GM12875 (cell line): ENCODE measurements around the gene GUCY1A1.

Experiments used
- H3K4me3 ChIP-seq: one replicate; pipeline ENCODE4 v1.5.1; 2011; ENCODE audit warnings: low read depth, low read length, control low read depth
- CTCF ChIP-seq: IDR thresholded peaks from 2 replicates; pipeline ENCODE4 v1.5.1; 2011; ENCODE audit warnings: low read depth, mild to moderate bottlenecking, control low read depth, inconsistent platforms, low read length, moderate library complexity, borderline replicate concordance; ENCODE audit not compliant: insufficient read depth

The GUCY1A1 gene

GRCh38 chr4:155690044-155690837 lies 23.6 kb downstream of the GUCY1A1 start:
- no peak for TF ChIP-seq CTCF
- H3K4me3 ChIP-seq, result no peak overlapping the region

GRCh38 chr4:155692361-155692760 lies 25.7 kb downstream of the GUCY1A1 start:
- TF ChIP-seq CTCF, result no peak
- no peak overlapping the region for H3K4me3 ChIP-seq

GRCh38 chr4:155693015-155693663 lies 26.5 kb downstream of the GUCY1A1 start:
- no peak for TF ChIP-seq CTCF
- no peak overlapping the region for H3K4me3 ChIP-seq

- no peak for TF ChIP-seq CTCF
- no peak overlapping the region for H3K4me3 ChIP-seq
Observed at GRCh38 chr4:155694100-155694785, 27.6 kb downstream of the GUCY1A1 start.

GRCh38 chr4:155696226-155696625 lies 29.6 kb downstream of the GUCY1A1 start:
- no peak for TF ChIP-seq CTCF

GRCh38 chr4:155696726-155697125 lies 30.1 kb downstream of the GUCY1A1 start:
- no peak for TF ChIP-seq CTCF
- H3K4me3 ChIP-seq, result no peak overlapping the region

More at GRCh38 chr4:155696226-155696625, 29.6 kb downstream of the GUCY1A1 start:
- no peak overlapping the region for H3K4me3 ChIP-seq
